HL-60 (cell line): ENCODE data around the gene CACNG4.

Source experiments
- POLR2AphosphoS5 ChIP-seq: IDR thresholded peaks from 2 replicates; pipeline ENCODE4 v1.6.1; 2012; ENCODE audit warnings: low read depth
- SPI1 ChIP-seq: IDR thresholded peaks from 2 replicates; pipeline ENCODE4 v1.6.1; 2012; ENCODE audit warnings: low read depth, mild to moderate bottlenecking, borderline replicate concordance
- TF ChIP-seq, protein P1 (sequence below): IDR thresholded peaks from one replicate; pipeline ENCODE4 v1.5.1; 2011; ENCODE audit warnings: low read length, control low read depth, inconsistent platforms; ENCODE audit not compliant: insufficient read depth
- TF ChIP-seq, protein P2 (sequence below): IDR thresholded peaks from 2 replicates; pipeline ENCODE4 v1.6.1; 2012; ENCODE audit warnings: low read depth; ENCODE audit not compliant: insufficient replicate concordance

DNA sequence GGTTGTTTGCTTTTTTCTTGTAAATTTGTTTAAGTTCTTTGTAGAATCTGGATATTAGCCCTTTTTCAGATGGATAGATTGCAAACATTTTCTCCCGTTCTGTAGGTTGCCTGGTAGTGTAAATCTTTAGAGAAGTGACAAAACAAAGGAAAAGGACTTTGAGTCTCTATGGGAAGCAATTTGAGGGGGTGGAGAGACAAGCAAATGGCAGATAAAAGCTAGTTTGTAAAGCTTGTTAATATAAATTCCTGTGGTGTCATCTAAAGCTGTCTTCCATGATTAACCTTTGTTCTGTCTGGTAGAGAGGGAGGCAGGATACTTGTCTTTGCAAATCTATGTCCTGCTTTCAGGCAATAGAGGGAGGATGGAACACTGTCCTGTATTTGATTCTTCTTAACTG lies 40.6 kb upstream of the CACNG4 start:
- no peak for TF ChIP-seq POLR2AphosphoS5
- TF ChIP-seq, protein P1, sequence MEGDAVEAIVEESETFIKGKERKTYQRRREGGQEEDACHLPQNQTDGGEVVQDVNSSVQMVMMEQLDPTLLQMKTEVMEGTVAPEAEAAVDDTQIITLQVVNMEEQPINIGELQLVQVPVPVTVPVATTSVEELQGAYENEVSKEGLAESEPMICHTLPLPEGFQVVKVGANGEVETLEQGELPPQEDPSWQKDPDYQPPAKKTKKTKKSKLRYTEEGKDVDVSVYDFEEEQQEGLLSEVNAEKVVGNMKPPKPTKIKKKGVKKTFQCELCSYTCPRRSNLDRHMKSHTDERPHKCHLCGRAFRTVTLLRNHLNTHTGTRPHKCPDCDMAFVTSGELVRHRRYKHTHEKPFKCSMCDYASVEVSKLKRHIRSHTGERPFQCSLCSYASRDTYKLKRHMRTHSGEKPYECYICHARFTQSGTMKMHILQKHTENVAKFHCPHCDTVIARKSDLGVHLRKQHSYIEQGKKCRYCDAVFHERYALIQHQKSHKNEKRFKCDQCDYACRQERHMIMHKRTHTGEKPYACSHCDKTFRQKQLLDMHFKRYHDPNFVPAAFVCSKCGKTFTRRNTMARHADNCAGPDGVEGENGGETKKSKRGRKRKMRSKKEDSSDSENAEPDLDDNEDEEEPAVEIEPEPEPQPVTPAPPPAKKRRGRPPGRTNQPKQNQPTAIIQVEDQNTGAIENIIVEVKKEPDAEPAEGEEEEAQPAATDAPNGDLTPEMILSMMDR, result no peak
- TF ChIP-seq SPI1, result no peak
- TF ChIP-seq, protein P2, sequence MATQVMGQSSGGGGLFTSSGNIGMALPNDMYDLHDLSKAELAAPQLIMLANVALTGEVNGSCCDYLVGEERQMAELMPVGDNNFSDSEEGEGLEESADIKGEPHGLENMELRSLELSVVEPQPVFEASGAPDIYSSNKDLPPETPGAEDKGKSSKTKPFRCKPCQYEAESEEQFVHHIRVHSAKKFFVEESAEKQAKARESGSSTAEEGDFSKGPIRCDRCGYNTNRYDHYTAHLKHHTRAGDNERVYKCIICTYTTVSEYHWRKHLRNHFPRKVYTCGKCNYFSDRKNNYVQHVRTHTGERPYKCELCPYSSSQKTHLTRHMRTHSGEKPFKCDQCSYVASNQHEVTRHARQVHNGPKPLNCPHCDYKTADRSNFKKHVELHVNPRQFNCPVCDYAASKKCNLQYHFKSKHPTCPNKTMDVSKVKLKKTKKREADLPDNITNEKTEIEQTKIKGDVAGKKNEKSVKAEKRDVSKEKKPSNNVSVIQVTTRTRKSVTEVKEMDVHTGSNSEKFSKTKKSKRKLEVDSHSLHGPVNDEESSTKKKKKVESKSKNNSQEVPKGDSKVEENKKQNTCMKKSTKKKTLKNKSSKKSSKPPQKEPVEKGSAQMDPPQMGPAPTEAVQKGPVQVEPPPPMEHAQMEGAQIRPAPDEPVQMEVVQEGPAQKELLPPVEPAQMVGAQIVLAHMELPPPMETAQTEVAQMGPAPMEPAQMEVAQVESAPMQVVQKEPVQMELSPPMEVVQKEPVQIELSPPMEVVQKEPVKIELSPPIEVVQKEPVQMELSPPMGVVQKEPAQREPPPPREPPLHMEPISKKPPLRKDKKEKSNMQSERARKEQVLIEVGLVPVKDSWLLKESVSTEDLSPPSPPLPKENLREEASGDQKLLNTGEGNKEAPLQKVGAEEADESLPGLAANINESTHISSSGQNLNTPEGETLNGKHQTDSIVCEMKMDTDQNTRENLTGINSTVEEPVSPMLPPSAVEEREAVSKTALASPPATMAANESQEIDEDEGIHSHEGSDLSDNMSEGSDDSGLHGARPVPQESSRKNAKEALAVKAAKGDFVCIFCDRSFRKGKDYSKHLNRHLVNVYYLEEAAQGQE, result no peak
